CD4-positive, alpha-beta T cell treated with Interleukin-4 for 4 hours (primary cell): ENCODE measurements around the gene ACOT12.
"Not testable (repeated sequence)": the region's sequence is repeated elsewhere in the genome, so short reads cannot be mapped to it uniquely, and the experiment has no call there.

ENCODE experiments used
- DNase-seq: peaks from one replicate; pipeline ENCODE4 v3.0.0-alpha.2; 2020

Gene ACOT12

GRCh38 chr5:81336556-81336955 lies 57.4 kb downstream of the ACOT12 start:
- DNase-seq = no peak

- DNase-seq = no peak
Measured at GRCh38 chr5:81335946-81336345, 58.0 kb downstream of the ACOT12 start.

GRCh38 chr5:81334304-81335061 lies 59.5 kb downstream of the ACOT12 start:
- DNase-seq = no peak

- no peak for DNase-seq
Measured at GRCh38 chr5:81326554-81326953, 67.4 kb downstream of the ACOT12 start.

GRCh38 chr5:81317536-81317935 lies 76.4 kb downstream of the ACOT12 start:
- DNase-seq = no peak

GRCh38 chr5:81316571-81316970 lies 77.4 kb downstream of the ACOT12 start:
- DNase-seq = no peak

- no peak for DNase-seq
Measured at GRCh38 chr5:81315830-81316229, 78.1 kb downstream of the ACOT12 start.

GRCh38 chr5:81315336-81315735 lies 78.6 kb downstream of the ACOT12 start:
- no peak for DNase-seq

- DNase-seq = no peak
Measured at GRCh38 chr5:81314581-81314980, 79.4 kb downstream of the ACOT12 start.

- DNase-seq = no peak
Measured at GRCh38 chr5:81313686-81314085, 80.2 kb downstream of the ACOT12 start.

- DNase-seq = no peak
Measured at GRCh38 chr5:81313278-81313677, 80.7 kb downstream of the ACOT12 start.

GRCh38 chr5:81310402-81311063 lies 83.4 kb downstream of the ACOT12 start:
- DNase-seq = no peak

- no peak for DNase-seq
Measured at GRCh38 chr5:81308836-81309235, 85.1 kb downstream of the ACOT12 start.

- no peak for DNase-seq
Measured at GRCh38 chr5:81305785-81306184, 88.1 kb downstream of the ACOT12 start.

- DNase-seq = no peak
Measured at GRCh38 chr5:81303563-81303962, 90.4 kb downstream of the ACOT12 start.

- no peak for DNase-seq
Measured at GRCh38 chr5:81302596-81302995, 91.3 kb downstream of the ACOT12 start.

- peak; percentile 92 for DNase-seq
Measured at GRCh38 chr5:81301271-81302015, 92.5 kb downstream of the ACOT12 start, which contains the start of gene ZCCHC9. ZCCHC9 (plus strand) TSS chr5:81301587; CDS start chr5:81304758, 3,171 bp downstream.

- no peak for DNase-seq
Measured at GRCh38 chr5:81300921-81301270, 93.0 kb downstream of the ACOT12 start.

GRCh38 chr5:81297531-81297930 lies 96.4 kb downstream of the ACOT12 start:
- DNase-seq = no peak

- DNase-seq = not testable (repeated sequence)
Measured at GRCh38 chr5:81294021-81294420, 99.9 kb downstream of the ACOT12 start.

- DNase-seq = no peak
Measured at GRCh38 chr5:81292130-81292529, 101.8 kb downstream of the ACOT12 start.

GRCh38 chr5:81290146-81290545 lies 103.8 kb downstream of the ACOT12 start:
- DNase-seq = no peak

- DNase-seq = no peak
Measured at GRCh38 chr5:81288021-81288433, 105.9 kb downstream of the ACOT12 start.
